BLaER1 treated with 17β-estradiol and CSF1 and Interleukin-3, amounts not matched to agents 10 nM and 100 nM (cell line): Measurements from ENCODE around the gene ACTR8.

ENCODE experiments used
- H3K27ac ChIP-seq, 11 experiments: shearing (Covaris generic); formaldehyde crosslinking; 2 replicates each; pipeline ENCODE4 v1.8.1; 2022
- H3K27me3 ChIP-seq, 11 experiments: shearing (Covaris generic); formaldehyde crosslinking; 2 replicates each; pipeline ENCODE4 v1.8.1; 2022
- H3K36me3 ChIP-seq, 11 experiments: shearing (Covaris generic); formaldehyde crosslinking; 2 replicates each; pipeline ENCODE4 v1.8.1; 2022
- H3K4me1 ChIP-seq, 10 experiments: shearing (Covaris generic); formaldehyde crosslinking; 2 replicates each; pipeline ENCODE4 v1.8.1; 2022
- H3K4me2 ChIP-seq, 11 experiments: shearing (Covaris generic); formaldehyde crosslinking; 2 replicates each; pipeline ENCODE4 v1.8.1; 2022
- H3K4me3 ChIP-seq, 10 experiments: shearing (Covaris generic); formaldehyde crosslinking; 2 replicates each; pipeline ENCODE4 v1.8.1; 2022
- H3K9ac ChIP-seq, 11 experiments: shearing (Covaris generic); formaldehyde crosslinking; 2 replicates each; pipeline ENCODE4 v1.8.1; 2022
- H3K9me3 ChIP-seq, 11 experiments: shearing (Covaris generic); formaldehyde crosslinking; replicated peaks in 1 of 11; 2 replicates each; pipeline ENCODE4 v1.8.1; 2022
- H4K20me1 ChIP-seq, 11 experiments: shearing (Covaris generic); formaldehyde crosslinking; 2 replicates each; pipeline ENCODE4 v1.8.1; 2022
- Cebpa-rat ChIP-seq, 11 experiments: shearing (Covaris generic); IDR thresholded peaks; 2 replicates each; pipeline ENCODE4 v1.8.1; 2022

The ACTR8 gene

GRCh38 chr3:53844262-53845102, 37.5 kb downstream of the ACTR8 start:
- H3K27ac ChIP-seq: no peak overlapping the region
- no peaks in the 10 kb centered on the region for H3K36me3 ChIP-seq
- peaks cover 0 to 12% (median 3%) of the 10 kb centered on the region in 10 experiments; a peak in 9 of 20 replicates for H3K4me1 ChIP-seq

DNA sequence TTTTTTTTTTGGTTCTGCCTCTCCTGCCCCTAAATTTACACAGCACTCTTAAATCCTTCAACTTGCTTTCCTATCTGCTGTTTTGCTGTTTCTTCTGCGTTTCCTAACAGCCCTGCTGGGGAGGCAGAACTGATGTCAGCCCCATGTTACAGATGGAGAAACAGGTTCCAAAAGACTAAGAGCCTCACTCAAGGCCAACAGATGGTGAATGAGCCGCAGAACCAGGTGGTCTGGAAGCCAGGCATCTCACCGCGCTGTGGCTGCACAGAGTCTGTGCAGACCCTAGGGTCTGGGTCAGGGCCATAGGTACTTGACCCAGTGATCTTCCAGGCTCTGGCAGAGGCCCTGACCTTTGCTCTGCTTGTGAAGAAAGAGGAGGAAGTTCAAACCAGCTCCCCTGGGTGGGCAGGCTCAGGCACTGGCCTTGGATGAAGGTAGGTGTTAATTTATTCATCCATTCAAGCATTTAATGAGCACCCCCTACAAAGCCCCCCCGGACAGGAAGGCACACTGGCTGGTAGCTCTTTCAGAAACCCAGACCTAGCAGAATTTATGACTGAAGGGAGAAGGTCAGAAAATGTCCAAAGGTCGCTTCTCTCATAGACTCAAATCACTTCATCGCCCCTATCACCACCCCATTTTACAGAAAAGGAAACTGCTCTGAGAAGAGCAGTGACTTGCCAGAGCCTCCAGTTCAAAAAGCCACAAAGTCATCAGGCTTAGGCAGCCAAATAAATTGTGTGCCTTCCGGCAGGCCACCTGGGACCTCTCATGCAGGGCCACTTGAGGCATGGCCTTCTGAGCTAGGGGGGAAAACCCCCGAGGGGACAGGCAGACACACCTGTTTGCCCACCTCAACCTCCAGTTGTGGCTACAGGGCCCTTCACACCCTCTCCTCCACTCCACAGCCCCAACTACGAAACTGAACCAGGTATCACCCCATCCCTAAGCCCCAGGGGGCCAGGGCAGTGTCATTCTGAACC, 38.5 kb downstream of the ACTR8 start:
- no peaks in the 10 kb centered on the region for H3K36me3 ChIP-seq
- TF ChIP-seq Cebpa-rat (IDR thresholded peaks at IDR 0.05): no peak
- peak overlapping the region in 7 of 11 experiments; percentile 1 to 40 (median 23); a peak in 11 of 22 replicates for H3K4me2 ChIP-seq
- peaks cover 0 to 12% (median 3%) of the 10 kb centered on the region in 10 experiments; a peak in 9 of 20 replicates for H3K4me1 ChIP-seq
- no peak overlapping the region for H3K9ac ChIP-seq
- peaks cover 31 to 48% (median 40%) of the 10 kb centered on the region in 11 experiments for H3K27me3 ChIP-seq
- peaks cover 11 to 20% (median 15%) of the 10 kb centered on the region in 11 experiments; a peak in 21 of 22 replicates for H3K9me3 ChIP-seq
- H3K27ac ChIP-seq: no peak overlapping the region
- H3K4me3 ChIP-seq: no peak overlapping the region
- H4K20me1 ChIP-seq: peaks cover 0 to 4% (median 0%) of the 10 kb centered on the region in 11 experiments; a peak in 1 of 22 replicates

More at GRCh38 chr3:53844262-53845102, 37.5 kb downstream of the ACTR8 start:
- Histone ChIP-seq H4K20me1 (peaks cover 0 to 4% (median 0%) of the 10 kb centered on the region in 11 experiments; a peak in 1 of 22 replicates), H3K4me3 (no peak overlapping the region), H3K9me3 (peaks cover 11 to 20% (median 15%) of the 10 kb centered on the region in 11 experiments; a peak in 21 of 22 replicates), H3K9ac (no peak overlapping the region), H3K4me2 (peak overlapping the region in 4 of 11 experiments; percentile 2 to 40 (median 22); a peak in 3 of 22 replicates), H3K27me3 (peaks cover 31 to 48% (median 40%) of the 10 kb centered on the region in 11 experiments)
- TF ChIP-seq Cebpa-rat (IDR thresholded peaks at IDR 0.05): no peak

- H3K9me3 ChIP-seq: peaks cover 11 to 20% (median 15%) of the 10 kb centered on the region in 11 experiments; a peak in 21 of 22 replicates
- peaks cover 0 to 12% (median 3%) of the 10 kb centered on the region in 10 experiments; a peak in 9 of 20 replicates for H3K4me1 ChIP-seq
- H3K27me3 ChIP-seq: peaks cover 31 to 44% (median 38%) of the 10 kb centered on the region in 11 experiments
- no peak overlapping the region for H3K4me3 ChIP-seq
- TF ChIP-seq Cebpa-rat (IDR thresholded peaks at IDR 0.05): no peak
- no peaks in the 10 kb centered on the region for H3K36me3 ChIP-seq
- H4K20me1 ChIP-seq: peaks cover 0 to 4% (median 0%) of the 10 kb centered on the region in 11 experiments; a peak in 1 of 22 replicates
- no peak overlapping the region for H3K4me2 ChIP-seq
- no peak overlapping the region for H3K9ac ChIP-seq
- H3K27ac ChIP-seq: no peak overlapping the region
These were observed 39.3 kb downstream of the ACTR8 start for GRCh38 chr3:53842436-53843194.

DNA sequence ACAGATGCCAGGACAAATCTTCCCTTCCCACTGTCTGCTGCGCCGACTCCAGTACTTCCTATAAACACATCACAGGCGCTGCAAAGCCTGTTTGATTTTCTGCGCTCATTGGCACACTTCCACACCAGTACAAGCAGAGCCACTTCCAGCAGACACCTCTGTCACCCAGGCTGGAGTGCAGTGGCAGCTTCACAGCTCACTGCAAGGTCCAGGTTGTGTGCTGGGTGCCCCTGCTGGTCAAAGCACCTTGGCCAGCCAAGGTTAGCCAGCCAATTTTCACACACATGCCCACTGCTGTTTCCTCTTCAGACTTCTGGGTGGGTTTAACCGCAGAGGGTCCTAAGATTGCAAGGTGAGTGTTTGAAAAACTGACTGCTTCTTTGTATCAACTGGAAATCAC, 40.7 kb downstream of the ACTR8 start:
- H3K4me3 ChIP-seq: no peak overlapping the region
- peaks cover 21 to 31% (median 26%) of the 10 kb centered on the region in 11 experiments for H3K27me3 ChIP-seq
- H3K27ac ChIP-seq: no peak overlapping the region
- H3K36me3 ChIP-seq: no peaks in the 10 kb centered on the region
- H3K4me1 ChIP-seq: peaks cover 0 to 12% (median 5%) of the 10 kb centered on the region in 10 experiments; a peak in 11 of 20 replicates
- no peak for TF ChIP-seq Cebpa-rat (IDR thresholded peaks at IDR 0.05)
- H3K4me2 ChIP-seq: no peak overlapping the region
- no peak overlapping the region for H3K9ac ChIP-seq
- H3K9me3 ChIP-seq: peaks cover 6 to 12% (median 8%) of the 10 kb centered on the region in 11 experiments; a peak in 21 of 22 replicates
- H4K20me1 ChIP-seq: peaks cover 0 to 4% (median 0%) of the 10 kb centered on the region in 11 experiments; a peak in 1 of 22 replicates

GRCh38 chr3:53837331-53837730, 44.6 kb downstream of the ACTR8 start:
- Histone ChIP-seq H3K36me3 (no peaks in the 10 kb centered on the region), H3K9me3 (no peaks in the 10 kb centered on the region), H3K4me3 (no peak overlapping the region), H3K27ac (no peak overlapping the region), H3K9ac (no peak overlapping the region), H4K20me1 (no peaks in the 10 kb centered on the region), H3K4me1 (peaks cover 0 to 14% (median 0%) of the 10 kb centered on the region in 10 experiments; a peak in 2 of 20 replicates), H3K4me2 (peak overlapping the region in 2 of 11 experiments; percentile 31 to 37; a peak in 3 of 22 replicates), H3K27me3 (no peaks in the 10 kb centered on the region)
- no peak for TF ChIP-seq Cebpa-rat (IDR thresholded peaks at IDR 0.05)

GRCh38 chr3:53836084-53836872, 45.7 kb downstream of the ACTR8 start:
- H3K4me3 ChIP-seq: no peak overlapping the region
- H3K36me3 ChIP-seq: no peaks in the 10 kb centered on the region
- H4K20me1 ChIP-seq: no peaks in the 10 kb centered on the region
- H3K27me3 ChIP-seq: no peaks in the 10 kb centered on the region
- H3K27ac ChIP-seq: no peak overlapping the region
- H3K9me3 ChIP-seq: no peaks in the 10 kb centered on the region
- no peak overlapping the region for H3K4me2 ChIP-seq
- H3K9ac ChIP-seq: no peak overlapping the region
- peaks cover 0 to 14% (median 0%) of the 10 kb centered on the region in 10 experiments; a peak in 2 of 20 replicates for H3K4me1 ChIP-seq
- no peak for TF ChIP-seq Cebpa-rat (IDR thresholded peaks at IDR 0.05)

GRCh38 chr3:53835257-53835656, 46.7 kb downstream of the ACTR8 start:
- Histone ChIP-seq H3K36me3 (no peaks in the 10 kb centered on the region), H3K4me3 (no peak overlapping the region), H3K27me3 (no peaks in the 10 kb centered on the region), H3K9ac (no peak overlapping the region), H3K27ac (no peak overlapping the region), H3K4me2 (no peak overlapping the region), H3K9me3 (no peaks in the 10 kb centered on the region), H3K4me1 (peaks cover 0 to 14% (median 0%) of the 10 kb centered on the region in 10 experiments; a peak in 2 of 20 replicates), H4K20me1 (no peaks in the 10 kb centered on the region)
- no peak for TF ChIP-seq Cebpa-rat (IDR thresholded peaks at IDR 0.05)
